Regular cardiac myocyte (primary cell): ENCODE data around the gene TMEM45B. TPM values are rescaled to one million over a fixed set of nuclear protein-coding genes. Genes with fewer than 3 reads are reported as not detected.

ENCODE experiments used
- total RNA-seq: library from RNA; depleted of rRNA; stranded (reverse); fragments of >200 nt; gene quantifications from 2 replicates; pipeline ENCODE4 v1.2.3, GENCODE V29; 2014

Gene TMEM45B
- not detected in 2 replicates for total RNA-seq

GRCh38 chr11:129815596-129816461 lies at the start of gene TMEM45B:
Gene TMEM45B (plus strand): TSS chr11:129815848. CDS start chr11:129852483, 36,635 bp downstream.

DNA sequence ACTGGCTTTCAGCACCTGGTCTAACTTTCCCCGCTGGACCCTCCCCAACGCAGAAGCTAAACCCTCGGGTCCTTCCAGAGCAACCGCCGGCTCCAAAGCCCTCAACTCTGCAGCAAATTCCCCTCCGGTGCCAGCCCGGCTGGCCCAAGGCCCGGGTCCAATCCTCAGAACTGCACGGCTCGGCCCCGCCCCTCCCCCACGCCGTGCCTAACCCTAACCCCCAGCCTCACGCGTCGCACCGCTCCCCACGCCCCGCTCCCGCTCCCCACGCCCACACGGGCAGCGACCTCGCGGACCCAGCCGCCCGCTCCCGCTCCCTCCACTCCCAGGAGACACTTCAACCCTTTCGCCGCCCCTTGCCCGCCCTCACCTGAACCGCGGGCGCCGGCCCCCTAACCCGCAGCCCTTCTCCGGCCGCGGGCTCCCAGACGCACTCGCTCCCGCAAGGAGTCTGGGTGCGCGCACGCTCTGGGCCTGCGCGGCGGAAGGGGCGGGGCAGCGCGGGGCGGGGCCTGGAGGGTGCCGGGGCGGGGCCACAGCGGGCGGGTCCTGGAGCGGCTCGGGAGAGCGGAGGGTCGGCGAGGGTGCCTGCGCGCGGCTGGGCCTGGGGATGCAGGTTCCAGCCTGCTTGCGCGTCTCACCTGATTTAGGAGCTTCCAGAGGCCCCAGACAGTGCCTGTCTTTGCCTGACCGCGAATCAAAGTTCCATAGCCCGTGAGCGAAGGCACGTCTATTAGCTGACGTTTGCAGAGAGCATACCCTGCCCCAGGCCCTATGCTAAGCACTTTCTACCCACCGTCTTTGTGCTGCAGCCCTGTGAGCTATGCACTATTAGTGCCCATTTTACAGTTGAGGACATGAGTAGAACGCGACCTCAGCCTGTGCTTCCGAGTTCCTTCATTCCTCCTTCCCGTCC lies 79.7 kb downstream of the TMEM45B start, which contains the start of gene NFRKB:
TSS of gene NFRKB (minus strand) at position 453 of the 916 bp plus-strand sequence. CDS start 2,729 bp downstream, outside the sequence.

Other genes with a start within 250 kb of the TMEM45B start
- gene NFRKB, start 79.7 kb downstream of the TMEM45B start, total RNA-seq, result 16.3 and 18.3 TPM in 2 replicates
- gene PRDM10, start 187.0 kb downstream of the TMEM45B start, total RNA-seq, result 3.7 and 5.4 TPM in 2 replicates